HG03060 (cell line): ENCODE data around the gene ELK4.

Experiments used
- ATAC-seq: cut with Tn5 transposase; IDR thresholded peaks from one replicate; pipeline ENCODE4 v1.9.1; 2021; ENCODE audit warnings: low read depth, moderate number of reproducible peaks; ENCODE audit not compliant: unreplicated experiment

The ELK4 gene

DNA sequence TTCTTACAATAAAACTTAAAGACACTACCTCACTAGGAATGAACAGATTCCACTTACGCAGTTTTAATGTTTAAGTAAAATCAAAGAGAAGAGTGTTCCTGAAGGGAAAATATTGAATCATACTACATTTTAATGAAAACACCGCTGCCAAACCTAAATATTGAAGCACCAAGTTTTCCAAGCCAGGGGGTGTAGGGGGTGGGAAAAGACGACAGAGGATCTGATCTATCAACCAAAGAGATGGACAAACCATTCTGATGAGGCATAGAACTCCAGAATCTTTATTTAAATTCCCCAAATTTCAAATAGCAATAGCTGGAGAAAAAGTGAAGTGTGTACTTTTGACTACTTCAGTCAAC lies 1.2 kb downstream of the ELK4 start:
- ATAC-seq, result no peak

DNA sequence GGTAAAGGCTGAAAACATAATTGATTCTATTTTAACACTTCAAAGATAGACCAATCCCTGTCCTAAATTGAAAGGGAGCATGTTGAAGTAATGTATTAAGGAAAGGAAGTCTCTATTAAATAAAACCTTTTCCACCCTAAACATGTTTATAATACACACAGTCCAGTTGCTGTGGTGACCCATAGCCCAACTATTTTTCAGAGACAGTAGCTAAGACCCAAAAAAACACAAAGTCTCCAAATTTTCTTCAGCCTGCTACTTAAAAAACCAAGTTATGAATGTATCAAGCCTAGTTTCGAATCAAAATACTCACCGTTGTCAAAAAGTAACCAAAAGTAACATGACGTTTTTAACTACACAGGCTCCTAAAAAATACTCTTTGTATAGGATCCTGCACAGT lies 1.6 kb downstream of the ELK4 start:
- no peak for ATAC-seq

DNA sequence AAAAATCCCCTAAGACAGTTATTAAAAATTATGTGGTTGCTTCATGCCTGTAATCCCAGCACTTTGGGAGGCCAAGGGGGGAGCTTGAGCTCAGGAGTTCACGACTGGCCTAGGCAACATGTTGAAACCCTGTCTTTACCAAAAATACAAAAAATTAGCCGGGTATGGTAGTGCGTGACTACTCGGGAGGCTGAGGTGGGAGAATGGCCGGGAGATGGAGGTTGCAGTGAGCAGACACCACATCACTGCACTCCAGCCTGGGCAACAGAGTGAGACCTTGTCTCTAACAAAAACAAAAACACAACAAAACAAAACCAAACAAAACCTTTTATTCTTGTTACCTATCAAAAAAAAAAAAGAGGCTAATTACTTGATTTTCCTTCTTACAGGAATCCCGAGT lies 2.1 kb downstream of the ELK4 start:
- ATAC-seq, result no peak

DNA sequence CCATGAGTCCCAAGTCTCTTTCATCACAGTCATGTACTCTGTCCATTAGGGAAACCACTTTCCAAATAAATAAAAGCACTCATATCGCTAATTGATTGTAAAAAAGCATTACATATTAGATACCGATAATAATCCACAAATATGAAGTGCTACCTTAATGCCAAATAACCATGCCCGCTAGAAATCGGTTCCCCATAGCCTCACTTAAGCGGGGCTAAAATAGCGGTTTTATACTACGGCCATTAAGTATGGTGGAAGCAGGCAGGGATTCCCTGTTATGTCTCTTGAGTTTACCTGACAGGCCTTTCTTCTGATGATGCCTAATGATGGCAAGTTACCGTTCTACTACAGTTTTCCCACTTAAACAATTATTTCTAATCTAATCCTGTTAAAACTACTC lies 3.9 kb downstream of the ELK4 start:
- no peak for ATAC-seq

DNA sequence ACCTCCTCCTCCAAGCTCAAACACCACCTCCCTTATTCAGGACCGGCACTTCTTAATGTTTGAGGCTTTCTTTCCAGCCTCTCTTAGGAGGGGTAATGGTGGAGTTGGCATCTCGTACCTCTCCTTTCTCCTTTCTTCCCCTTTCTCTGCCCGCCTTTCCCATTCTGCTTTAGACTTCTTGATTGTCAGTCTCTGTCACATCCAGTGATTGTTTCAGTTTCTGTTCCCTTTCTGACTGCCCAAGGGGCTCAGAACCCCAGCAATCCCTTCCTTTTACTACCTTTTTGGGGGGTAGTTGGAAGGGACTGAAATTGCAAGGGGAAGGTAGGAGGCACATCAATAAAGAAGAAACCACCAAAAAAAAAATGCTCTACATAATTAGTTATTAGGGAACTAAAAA lies 5.6 kb downstream of the ELK4 start:
- no peak for ATAC-seq

DNA sequence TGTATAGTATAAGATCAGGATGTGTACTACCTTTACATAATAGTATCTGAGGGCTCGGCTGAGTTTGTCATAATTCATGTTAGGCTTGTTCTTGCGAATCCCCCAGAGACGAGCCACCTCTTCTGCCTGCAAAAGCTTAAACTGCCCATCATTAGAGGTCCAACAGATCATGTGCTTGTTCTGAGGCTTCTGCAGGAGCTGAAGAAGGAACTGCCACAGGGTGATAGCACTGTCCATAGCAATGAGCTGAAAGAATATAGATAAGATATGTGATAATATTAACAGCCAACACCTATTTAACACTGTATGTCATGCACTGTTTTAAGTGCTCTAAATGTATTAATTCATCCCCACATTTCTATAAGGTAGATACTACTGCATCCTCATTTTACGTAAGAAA lies 8.2 kb downstream of the ELK4 start:
- ATAC-seq, result no peak

DNA sequence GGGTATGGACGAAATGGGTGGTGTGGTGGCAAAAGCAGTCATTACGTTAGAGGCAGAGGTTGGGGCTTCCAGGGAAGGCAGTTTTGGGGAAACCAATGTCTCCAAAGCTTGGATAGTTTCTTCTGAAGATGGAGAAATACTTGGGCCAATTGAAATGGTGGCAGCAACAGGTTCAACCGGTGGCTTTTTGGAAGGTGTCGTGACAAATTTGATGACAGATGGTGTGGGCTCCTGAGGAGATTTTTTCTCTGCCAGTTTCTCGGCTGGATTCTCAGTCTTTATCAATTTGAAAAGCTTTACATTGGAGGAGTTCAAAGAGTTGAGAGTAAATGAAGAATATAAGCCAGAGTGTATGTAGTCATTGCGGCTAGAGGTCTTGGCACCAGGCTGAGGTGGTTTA lies 11.5 kb downstream of the ELK4 start:
- no peak for ATAC-seq

DNA sequence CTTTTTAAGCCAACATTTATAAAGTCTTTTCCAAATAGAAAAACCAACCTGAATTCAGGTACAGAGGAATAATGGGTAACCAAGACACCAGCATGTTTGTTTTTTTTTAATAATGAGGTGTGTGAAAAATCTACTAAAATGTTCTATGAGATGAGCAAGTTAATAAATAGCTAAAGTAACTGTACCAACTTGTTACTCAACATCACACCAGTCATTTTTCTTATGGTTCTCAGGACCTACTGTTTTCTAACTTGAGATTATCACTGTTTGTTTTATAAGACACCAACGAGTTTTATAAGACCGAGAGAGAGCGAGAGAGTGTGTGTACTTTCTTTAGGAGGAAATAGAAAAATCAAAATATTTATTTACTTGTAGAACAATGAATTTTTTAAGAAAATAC lies 12.4 kb downstream of the ELK4 start:
- ATAC-seq, result no peak

DNA sequence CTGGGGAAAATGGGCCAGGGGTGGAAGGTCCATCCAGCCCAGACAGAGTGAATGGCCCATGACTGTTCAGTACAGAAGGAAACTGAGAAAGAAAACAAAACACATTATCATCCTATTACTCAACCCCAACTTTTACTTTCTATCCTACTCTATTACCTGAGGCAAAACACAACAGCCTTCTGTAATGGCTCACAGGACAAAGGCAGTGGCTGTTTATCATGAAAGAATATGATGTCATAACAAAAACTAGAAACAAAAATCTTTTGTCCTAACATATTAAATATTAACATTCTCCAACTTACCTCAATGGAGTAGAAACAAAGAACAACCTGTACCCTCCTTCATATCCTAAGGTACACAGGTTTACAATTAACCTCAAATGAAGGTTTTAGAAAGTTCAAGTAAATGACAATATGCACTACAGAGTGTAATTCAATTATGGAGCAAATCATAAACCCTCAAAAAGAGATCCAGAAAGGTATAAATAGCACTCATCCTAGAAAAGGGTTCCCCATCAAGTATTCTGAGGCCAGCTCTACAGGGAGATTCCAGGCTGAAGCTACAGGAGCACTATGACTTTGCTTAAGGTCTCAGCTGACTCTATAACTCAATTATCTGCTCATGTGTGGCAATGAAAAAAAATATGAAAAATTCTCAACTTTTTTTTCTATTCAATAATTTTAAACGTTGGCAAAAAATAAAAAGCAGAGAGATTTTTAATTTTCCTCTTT lies 15.1 kb downstream of the ELK4 start:
- ATAC-seq, result peak; percentile 80

DNA sequence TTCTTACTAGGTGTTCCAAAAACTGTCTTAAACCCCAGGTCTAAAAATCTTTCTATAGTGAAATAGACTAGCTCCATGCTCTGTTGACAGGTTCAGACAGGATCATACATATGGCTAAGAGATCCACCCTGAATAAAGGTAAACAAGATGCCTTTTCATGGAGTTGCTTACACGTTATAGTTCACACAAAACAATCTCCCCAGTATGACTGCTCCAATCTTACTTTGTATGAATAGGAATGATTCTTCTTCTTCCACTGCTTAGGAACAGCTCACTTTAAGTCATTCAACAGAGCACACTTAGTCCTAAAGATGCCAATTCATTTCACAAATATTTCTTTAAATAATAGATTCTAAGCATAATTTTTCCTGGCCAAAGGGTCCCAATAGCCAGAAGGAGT lies 16.0 kb downstream of the ELK4 start:
- ATAC-seq, result no peak

DNA sequence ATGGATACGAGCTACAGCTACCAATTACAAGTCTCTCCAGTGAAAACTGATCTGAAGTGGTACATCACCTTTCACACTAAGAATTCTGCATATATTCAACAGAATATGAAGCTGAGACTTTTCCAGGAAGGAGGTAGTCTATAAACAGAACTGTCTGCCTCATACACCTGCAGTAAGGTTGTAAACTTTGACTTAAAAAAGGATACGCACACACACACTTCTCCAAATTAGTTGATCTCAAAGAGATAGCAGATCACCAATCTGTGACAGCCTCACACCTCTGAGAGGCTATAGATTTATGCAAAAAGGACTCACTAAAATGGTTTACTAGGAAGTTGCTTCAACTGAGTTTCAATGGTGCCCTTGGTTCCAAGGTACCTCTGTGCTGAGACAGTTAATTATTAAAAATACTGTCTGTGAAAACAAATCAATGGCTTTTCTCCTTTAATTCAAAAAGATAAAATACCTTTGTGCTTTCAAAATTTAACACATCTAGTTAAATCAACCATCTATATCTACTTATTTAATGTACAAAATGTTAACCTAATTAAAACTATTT lies 17.9 kb downstream of the ELK4 start:
- no peak for ATAC-seq

DNA sequence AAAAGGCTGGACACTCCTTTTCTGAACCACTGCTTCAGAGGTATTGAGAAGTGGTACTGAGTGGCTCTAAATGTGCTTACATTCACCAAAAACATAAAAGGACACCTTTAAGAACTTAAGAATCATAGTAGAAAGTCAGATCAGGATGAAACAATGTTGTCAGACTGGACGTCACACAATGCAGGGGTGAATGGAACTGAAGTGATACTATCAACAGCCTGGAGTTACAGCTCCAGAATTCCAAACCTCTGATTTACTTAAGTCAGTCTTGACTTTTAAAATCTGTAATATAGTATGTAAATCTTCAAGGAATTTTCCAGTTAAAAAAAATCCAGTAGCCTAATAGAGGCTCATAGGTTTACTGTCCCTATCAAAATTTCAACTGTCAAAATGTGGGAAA lies 19.3 kb downstream of the ELK4 start:
- no peak for ATAC-seq

DNA sequence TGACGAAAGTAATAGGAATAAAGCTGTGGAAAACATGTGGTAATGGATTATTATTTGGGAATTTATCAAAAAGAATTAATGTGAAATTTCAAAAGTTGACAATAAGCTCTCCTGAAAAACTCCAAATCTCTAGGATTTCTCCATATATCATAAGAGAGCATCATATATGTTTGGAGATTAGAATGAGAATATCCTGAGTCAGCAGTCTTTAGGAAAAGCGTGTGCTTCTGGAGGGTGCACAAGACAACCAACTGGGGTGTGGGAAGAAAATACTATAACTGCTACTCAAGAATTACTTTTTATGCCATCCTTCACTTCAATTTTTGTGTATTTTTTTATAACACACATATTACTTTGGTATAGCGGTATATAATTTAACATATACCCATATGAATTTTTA lies 19.7 kb downstream of the ELK4 start:
- no peak for ATAC-seq

DNA sequence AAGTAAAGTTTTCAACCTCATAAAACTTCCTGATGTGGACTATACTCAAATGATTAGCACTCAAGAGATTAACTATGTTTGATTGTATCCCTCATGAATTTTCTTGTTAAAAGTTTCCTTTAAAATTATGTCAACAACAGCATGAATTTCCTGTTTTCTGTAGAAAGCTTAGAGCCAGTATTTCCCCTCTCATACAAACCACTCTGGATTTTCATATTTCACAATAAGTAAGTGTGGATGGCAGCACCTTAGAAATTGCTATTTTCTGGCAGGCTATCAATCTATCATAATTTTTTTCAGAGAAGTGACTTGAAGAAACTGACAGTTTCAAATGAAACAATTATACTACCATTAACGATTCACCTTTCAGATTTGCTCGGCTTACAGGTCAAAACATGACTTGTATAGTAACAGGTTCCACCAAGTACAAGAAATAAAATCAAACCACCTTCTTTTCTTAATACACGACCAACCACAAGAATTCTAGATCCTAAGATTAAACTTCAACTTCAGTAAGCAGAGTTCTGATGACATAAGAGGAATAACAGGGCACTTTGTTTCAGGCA lies 20.8 kb downstream of the ELK4 start:
- ATAC-seq, result no peak

DNA sequence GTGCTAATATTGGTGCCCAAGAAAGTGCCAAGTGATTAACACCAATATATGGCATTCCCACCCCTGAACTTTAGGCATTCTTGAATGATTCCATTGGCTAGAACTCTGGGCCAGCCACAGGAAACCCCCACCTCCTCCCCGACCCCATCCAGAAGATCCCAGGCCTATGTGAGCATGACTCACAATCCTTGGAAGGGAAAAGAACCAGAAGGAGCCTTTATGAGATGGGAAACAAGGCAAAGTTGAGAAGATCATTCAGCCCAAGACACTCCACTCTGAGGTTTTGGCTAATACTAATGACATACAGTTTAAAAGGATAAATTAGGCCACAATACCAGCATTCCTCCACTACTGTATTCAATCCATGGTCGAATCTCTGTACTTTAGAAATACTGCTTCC lies 21.8 kb downstream of the ELK4 start:
- ATAC-seq, result no peak

DNA sequence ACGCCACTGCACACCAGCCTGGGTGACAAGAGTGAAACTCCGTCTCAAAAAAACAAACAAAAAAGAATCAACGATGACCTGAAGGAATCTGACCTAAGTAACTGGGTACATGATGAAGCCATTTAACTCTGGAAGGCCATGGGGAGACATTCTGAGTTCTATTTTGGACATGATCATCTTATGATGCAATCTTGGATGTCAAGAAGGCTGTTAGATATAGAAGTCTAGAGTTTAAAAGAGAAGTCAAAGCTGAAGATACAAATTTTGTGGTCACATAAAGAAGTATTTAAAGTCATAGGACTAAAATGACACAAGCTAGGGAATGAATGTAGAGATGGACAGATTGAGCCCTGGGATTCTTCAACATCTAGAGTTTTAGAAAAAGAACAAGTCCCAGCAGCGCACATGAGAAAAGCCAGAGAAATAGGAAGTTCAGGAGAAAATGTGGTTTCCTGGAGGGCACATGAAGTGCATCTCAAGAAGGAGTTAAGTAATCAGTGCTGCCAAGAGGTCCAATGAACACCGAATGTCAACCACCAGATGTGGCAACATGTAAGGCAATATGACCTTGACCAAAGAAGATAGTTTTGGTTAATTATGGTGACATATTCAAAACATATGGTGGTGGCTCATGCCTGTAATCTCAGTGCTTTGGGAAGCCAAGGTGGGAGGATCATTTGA lies 26.8 kb downstream of the ELK4 start:
- ATAC-seq, result no peak

DNA sequence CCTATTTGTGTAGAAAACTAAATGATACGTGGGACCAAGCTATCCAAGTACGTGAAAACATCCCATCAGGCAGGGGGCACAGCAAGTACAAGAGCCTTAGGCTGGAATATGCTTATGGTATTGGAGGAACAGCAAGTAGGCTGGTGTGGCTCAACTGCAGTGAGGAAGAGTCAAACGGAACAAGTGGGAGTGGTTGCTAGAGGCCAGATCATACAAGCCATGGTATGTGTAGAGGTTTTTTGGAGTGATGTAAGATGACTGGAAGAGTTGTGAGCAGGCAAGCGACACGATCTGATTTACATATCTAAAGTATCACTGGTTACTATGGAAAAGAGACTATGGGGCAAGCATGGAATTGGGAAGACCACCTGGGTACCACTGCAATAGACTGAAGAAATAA lies 27.8 kb downstream of the ELK4 start:
- ATAC-seq, result no peak

DNA sequence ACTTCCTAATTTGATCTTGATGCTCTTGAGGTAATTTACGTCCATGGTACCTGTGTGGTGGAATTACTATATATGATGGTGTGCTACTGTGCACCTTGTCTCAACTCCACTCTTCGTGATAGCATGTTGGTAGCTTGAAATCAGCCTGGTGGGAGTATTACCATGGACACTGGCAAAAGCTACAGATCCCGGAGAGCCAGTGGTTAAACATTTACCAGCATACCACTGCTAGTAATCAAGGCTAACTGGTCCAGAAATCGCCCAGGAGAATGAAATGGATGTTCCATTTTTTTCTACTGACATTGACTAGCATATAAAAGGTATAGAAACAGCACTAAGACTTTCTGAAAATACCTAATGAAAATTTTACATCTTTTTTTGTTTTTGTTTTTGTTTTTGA lies 30.6 kb downstream of the ELK4 start:
- ATAC-seq, result no peak

DNA sequence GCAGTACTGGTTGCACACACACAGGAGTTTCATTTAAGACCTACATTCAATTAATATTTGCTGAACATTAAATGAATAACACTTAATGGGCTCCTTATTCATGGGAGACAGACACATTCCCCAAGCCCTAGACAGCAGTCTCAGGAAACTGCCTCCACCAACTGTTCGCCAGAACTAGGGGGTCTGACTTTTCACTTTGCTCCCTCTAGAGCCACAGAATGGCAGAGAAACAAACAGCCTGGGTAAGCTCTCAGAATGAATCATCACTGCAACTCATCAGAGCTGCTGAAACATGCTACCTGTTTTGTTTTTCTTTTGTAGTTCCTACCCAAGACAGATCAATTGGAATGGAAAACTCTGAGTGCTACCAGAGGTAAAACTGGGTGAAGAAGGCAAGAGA lies 31.7 kb downstream of the ELK4 start:
- peak; percentile 58 for ATAC-seq

DNA sequence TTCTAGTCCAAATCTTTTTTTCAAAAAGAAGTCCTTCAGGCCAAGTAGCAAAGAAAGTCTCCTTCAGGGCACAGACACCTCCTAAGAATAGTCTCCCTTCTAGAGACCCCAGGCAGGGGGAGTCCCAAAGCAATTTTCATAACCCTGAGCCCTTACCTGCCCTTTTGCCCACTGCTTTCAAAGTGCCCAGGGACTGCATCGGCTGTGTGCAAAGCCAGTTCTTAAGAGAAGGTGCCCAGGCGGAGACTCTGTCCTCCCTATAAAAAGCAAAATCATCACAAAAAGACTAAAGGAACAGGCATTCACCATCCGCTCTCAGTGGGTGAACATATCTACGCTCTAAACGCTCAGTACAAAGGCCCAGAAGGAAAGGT lies 32.2 kb downstream of the ELK4 start:
- ATAC-seq, result no peak

DNA sequence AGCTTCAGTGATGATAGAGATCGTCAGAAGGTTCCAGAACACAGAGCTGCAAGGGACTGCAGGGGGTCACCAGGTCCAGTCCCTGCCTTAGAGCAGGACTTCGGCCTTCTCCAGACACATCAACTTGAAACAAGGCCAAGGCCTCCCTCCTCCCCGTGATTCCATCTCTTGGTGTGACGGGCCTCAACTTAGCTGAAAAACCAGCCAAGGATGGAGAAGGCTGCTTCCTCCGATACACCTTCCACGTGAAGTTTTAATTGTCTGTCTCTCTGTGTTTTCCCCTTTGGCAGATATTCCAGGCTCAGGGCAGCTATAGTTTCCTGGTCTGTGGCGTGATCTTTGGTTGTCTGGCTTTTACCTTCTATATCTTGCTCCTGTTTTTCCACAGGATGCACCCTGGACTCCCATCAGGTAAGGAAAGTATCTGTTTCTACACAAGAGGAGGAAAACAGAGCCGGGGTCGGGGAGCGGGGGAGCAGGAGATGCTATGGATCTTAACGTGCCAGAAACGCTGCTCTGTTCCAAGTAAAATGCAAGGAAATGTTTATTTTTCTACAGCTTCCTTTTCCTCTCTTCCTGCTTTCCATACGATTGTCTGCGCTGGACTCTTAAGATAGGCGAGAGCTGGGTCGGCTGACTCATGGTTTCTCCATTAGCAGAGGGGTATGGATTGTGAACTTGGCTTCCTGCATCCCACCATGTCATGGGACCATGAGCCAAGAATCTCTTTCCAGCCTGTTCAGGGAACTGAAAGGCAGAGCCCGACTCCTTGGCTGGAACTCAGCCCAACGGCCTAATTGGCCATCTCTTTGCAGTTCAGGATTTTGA lies 32.8 kb downstream of the ELK4 start:
- ATAC-seq, result no peak
